Measurements from ENCODE around the gene CHMP4B. TPM values are rescaled to one million over a fixed set of nuclear protein-coding genes. Genes with fewer than 3 reads are reported as not detected.

The CHMP4B gene
- total RNA-seq, 1 donor from 2014 or later: 42.8 TPM

DNA sequence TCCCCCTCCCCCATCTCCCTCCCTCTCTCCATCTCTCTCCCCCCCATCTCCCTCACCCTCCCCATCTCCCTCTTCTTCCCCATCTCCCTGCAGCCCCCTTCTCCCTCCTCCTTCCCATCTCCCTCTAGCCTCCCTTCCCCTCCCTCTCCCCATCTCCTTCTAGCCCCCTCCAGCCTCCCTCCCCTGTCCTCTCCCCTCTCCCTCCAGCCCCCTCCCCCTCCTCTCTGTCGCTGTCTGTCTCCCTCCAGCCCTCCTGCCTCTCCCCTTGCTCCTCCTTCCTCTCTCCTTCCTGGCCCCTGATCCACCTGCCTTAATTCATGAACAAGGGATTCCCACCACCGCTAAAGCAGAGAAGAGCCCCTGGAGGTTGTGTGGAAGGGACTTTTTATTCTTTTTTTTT, 26.9 kb upstream of the CHMP4B start:
- peaks cover 0 to 10% of the 10 kb centered on the region in 2 donors for H3K36me3 ChIP-seq
- H3K4me1 ChIP-seq: no peaks in the 10 kb centered on the region
- no peak overlapping the region for H3K27ac ChIP-seq
- TF ChIP-seq, protein P1, sequence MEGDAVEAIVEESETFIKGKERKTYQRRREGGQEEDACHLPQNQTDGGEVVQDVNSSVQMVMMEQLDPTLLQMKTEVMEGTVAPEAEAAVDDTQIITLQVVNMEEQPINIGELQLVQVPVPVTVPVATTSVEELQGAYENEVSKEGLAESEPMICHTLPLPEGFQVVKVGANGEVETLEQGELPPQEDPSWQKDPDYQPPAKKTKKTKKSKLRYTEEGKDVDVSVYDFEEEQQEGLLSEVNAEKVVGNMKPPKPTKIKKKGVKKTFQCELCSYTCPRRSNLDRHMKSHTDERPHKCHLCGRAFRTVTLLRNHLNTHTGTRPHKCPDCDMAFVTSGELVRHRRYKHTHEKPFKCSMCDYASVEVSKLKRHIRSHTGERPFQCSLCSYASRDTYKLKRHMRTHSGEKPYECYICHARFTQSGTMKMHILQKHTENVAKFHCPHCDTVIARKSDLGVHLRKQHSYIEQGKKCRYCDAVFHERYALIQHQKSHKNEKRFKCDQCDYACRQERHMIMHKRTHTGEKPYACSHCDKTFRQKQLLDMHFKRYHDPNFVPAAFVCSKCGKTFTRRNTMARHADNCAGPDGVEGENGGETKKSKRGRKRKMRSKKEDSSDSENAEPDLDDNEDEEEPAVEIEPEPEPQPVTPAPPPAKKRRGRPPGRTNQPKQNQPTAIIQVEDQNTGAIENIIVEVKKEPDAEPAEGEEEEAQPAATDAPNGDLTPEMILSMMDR (IDR thresholded peaks at IDR 0.05): no peak
- no peak overlapping the region for H3K4me3 ChIP-seq
- no peaks in the 10 kb centered on the region for H3K27me3 ChIP-seq
- DNase-seq (ENCODE audit: low spot score in 2 of 2): no peak
- intact Hi-C loops (cut with DNase I): no loop called here
- no peaks in the 10 kb centered on the region for H3K9me3 ChIP-seq

DNA sequence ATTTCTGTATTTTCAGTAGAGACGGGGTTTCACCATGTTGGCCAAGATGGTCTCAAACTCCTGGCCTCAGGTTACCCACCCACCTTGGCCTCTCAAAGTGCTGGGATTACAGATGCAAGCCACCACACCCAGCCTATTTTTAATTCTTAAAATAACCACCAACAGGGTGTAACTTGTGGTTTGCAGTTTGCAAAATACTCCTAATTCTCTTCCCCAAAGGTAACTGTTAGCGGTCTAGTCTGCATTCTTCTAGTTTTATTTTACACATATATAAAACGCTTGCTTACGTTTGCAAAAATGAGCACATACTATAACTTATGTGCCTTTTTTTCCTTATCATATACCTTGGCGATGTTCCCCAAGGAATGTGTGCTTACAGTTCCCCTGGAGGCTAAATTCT, 25.6 kb upstream of the CHMP4B start:
- no peak overlapping the region for H3K4me3 ChIP-seq
- H3K4me1 ChIP-seq: no peaks in the 10 kb centered on the region
- peaks cover 0 to 10% of the 10 kb centered on the region in 2 donors for H3K36me3 ChIP-seq
- TF ChIP-seq, protein P1 (IDR thresholded peaks at IDR 0.05): no peak
- no peak overlapping the region for H3K27ac ChIP-seq
- H3K27me3 ChIP-seq: no peaks in the 10 kb centered on the region
- intact Hi-C loops (cut with DNase I): no loop called here
- DNase-seq (ENCODE audit: low spot score in 2 of 2): no peak
- no peaks in the 10 kb centered on the region for H3K9me3 ChIP-seq

DNA sequence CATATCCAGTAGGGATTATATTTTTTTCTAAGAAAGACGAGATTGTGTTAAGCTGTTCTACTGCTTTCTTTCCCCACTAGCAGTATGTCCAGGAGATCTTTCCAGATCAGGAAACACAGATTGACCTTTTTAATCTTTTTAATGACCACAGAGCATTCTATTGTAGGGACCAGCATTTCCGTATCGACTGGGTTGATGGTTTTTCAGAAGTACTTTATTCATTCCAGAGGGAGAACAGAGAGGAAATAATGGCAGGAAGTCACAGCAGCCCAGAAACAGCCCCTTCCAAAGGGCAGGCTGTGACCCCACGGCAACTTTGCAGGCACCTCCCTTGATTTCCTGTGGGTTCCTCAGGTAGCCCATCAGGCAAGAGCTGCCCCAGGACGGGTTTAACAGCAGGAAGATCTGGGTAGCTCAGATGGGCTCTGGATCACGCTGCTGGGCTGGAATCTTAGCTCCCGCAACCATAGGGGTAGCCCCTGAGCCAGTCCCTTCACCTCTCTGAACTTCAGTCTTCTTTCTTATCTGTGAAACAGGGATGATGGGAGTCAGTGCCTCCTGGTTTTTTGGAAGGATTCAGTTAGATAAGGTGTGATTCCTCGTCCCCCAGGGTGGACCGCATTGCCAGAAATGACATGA, 23.8 kb upstream of the CHMP4B start:
- TF ChIP-seq, protein P1 (IDR thresholded peaks at IDR 0.05): no peak
- Histone ChIP-seq H3K27ac (no peak overlapping the region), H3K36me3 (peaks cover 0 to 15% of the 10 kb centered on the region in 2 donors), H3K27me3 (no peaks in the 10 kb centered on the region), H3K9me3 (no peaks in the 10 kb centered on the region), H3K4me1 (no peaks in the 10 kb centered on the region), H3K4me3 (no peak overlapping the region)
- intact Hi-C loops (cut with DNase I): no loop called here
- DNase-seq (ENCODE audit: low spot score in 2 of 2): no peak

DNA sequence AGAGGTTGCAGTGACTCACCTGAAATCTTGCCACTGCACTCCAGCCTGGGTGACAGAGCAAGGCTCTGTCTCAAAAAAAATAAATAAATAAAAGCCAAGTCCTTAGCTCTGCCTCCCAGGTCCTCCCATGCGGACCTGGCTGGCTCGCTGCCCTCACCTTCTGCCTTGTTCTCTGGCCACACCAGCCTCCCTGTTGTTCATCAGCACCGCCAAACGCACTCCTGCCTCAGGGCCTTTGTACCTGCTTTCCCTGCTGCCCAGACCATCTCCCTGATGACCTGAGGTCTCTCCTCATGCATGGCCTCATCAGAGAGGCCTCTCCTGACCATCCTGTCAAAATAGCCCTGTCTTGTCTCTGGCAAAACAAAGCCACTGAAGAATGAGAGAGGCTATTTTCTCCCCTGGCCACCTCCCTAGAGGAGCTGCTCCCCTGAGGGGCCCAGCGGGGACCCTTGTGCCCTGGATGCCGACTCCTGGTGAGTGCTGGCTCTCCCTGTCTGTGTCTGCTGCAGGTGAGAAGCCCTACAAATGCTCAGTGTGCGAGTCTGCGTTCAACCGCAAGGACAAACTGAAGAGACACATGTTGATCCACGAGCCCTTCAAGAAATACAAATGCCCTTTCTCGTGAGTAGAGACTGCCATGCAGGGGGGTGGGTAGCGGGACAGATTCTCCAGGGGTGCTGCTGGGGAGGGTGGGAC, 22.6 kb upstream of the CHMP4B start:
- TF ChIP-seq, protein P1 (IDR thresholded peaks at IDR 0.05): no peak
- H3K9me3 ChIP-seq: no peaks in the 10 kb centered on the region
- no peaks in the 10 kb centered on the region for H3K4me1 ChIP-seq
- H3K27me3 ChIP-seq: no peaks in the 10 kb centered on the region
- no peak overlapping the region for H3K4me3 ChIP-seq
- intact Hi-C loops (cut with DNase I): no loop called here
- DNase-seq (ENCODE audit: low spot score in 2 of 2): no peak
- peak overlapping the region in 1 of 2 donors; percentile 16 for H3K27ac ChIP-seq
- H3K36me3 ChIP-seq: peaks cover 0 to 15% of the 10 kb centered on the region in 2 donors

DNA sequence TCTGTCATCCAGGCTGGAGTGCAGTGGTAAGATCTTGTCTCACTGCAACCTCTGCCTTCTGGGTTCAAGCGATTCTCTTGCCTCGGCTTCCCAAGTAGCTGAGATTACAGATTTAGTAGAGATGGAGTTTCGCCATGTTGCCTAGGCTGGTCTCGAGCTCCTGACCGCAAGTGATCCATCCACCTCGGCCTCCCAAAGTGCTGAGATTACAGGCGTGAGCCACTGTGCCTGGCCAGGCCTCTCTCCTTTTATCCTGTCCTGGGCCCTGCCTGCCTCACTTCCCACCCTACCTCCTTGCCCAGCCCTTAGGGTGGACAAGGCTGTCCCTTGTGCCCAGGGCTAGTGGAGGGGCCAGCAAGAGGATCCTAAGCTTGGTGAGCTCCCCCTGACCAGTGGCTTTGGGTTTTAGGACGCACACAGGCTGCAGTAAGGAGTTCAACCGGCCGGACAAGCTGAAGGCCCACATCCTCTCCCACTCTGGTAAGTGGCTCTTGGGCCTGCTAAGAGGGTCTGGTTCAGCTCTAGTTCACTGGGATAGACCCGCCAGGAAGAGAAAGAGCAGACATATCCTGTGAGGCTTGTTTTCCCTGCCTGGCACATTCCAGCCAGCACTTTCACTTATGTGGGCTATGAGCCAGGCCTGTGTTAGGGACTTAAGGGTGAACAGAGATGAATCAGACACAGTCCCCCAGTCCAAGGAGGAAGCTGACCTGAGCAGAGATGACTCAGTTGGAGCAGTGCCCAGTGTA, 21.9 kb upstream of the CHMP4B start:
- no peak overlapping the region for H3K4me3 ChIP-seq
- peaks cover 0 to 15% of the 10 kb centered on the region in 2 donors for H3K36me3 ChIP-seq
- intact Hi-C loops (cut with DNase I): no loop called here
- TF ChIP-seq, protein P1 (IDR thresholded peaks at IDR 0.05): no peak
- H3K27me3 ChIP-seq: no peaks in the 10 kb centered on the region
- H3K4me1 ChIP-seq: no peaks in the 10 kb centered on the region
- H3K27ac ChIP-seq: peak overlapping the region; percentile 8 to 16
- no peaks in the 10 kb centered on the region for H3K9me3 ChIP-seq
- DNase-seq (ENCODE audit: low spot score in 2 of 2): peak in 1 of 2 donors; percentile 68

Data from ascending aorta (tissue), 2 donors.